Measurements from ENCODE around the gene CDR2.
"Not testable (repeated sequence)": the region's sequence is repeated elsewhere in the genome, so short reads cannot be mapped to it uniquely, and the experiment has no call there.

The CDR2 gene

GRCh38 chr16:22370038-22370820, 4.2 kb downstream of the CDR2 start:
- H3K27ac ChIP-seq: peak overlapping the region; percentile 71 to 79
- TF ChIP-seq, protein P1, sequence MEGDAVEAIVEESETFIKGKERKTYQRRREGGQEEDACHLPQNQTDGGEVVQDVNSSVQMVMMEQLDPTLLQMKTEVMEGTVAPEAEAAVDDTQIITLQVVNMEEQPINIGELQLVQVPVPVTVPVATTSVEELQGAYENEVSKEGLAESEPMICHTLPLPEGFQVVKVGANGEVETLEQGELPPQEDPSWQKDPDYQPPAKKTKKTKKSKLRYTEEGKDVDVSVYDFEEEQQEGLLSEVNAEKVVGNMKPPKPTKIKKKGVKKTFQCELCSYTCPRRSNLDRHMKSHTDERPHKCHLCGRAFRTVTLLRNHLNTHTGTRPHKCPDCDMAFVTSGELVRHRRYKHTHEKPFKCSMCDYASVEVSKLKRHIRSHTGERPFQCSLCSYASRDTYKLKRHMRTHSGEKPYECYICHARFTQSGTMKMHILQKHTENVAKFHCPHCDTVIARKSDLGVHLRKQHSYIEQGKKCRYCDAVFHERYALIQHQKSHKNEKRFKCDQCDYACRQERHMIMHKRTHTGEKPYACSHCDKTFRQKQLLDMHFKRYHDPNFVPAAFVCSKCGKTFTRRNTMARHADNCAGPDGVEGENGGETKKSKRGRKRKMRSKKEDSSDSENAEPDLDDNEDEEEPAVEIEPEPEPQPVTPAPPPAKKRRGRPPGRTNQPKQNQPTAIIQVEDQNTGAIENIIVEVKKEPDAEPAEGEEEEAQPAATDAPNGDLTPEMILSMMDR (IDR thresholded peaks at IDR 0.05): no peak

GRCh38 chr16:22369221-22369811, 5.1 kb downstream of the CDR2 start:
- DNase-seq (ENCODE audit: low spot score): no peak
- H3K4me3 ChIP-seq: no peak overlapping the region
- TF ChIP-seq, protein P1 (IDR thresholded peaks at IDR 0.05): no peak
- peak overlapping the region; percentile 65 to 71 for H3K27ac ChIP-seq

More at GRCh38 chr16:22370038-22370820, 4.2 kb downstream of the CDR2 start:
- peak overlapping the region; percentile 4 for H3K4me3 ChIP-seq
- DNase-seq (ENCODE audit: low spot score): no peak

- not testable (repeated sequence) for H3K4me3 ChIP-seq
Observed at GRCh38 chr16:22368200-22368826, 6.1 kb downstream of the CDR2 start.

GRCh38 chr16:22366889-22367288, 7.5 kb downstream of the CDR2 start:
- Histone ChIP-seq H3K4me3 (no peak overlapping the region), H3K27ac (no peak overlapping the region)
- DNase-seq (ENCODE audit: low spot score): no peak
- TF ChIP-seq, protein P1 (IDR thresholded peaks at IDR 0.05): no peak

More at GRCh38 chr16:22368200-22368826, 6.1 kb downstream of the CDR2 start:
- H3K27ac ChIP-seq: peak overlapping the region in 1 of 2 donors; percentile 19
- not testable (repeated sequence) for DNase-seq (ENCODE audit: low spot score)

DNA sequence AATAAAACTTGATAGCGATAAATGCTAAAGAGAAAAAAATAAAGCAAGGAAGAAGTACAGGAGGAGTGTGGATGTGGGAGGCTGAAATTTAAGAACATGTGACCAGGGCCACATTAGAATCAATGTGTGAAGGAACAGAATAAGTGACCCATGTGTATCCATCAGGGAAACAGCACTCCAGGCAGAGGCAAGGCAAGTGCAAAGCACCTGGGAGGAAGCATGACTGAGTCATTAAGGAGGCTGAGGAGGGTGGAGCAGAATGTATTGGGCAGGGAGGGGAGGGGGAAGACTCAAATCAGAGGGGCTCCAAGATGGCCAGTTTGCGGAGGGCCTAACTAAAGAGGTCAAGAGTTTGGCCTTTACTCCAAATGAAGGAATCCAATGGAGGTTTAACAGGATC, 8.0 kb downstream of the CDR2 start:
- TF ChIP-seq, protein P1 (IDR thresholded peaks at IDR 0.05): no peak
- H3K4me3 ChIP-seq: no peak overlapping the region
- no peak overlapping the region for H3K27ac ChIP-seq
- no peak for DNase-seq (ENCODE audit: low spot score)

DNA sequence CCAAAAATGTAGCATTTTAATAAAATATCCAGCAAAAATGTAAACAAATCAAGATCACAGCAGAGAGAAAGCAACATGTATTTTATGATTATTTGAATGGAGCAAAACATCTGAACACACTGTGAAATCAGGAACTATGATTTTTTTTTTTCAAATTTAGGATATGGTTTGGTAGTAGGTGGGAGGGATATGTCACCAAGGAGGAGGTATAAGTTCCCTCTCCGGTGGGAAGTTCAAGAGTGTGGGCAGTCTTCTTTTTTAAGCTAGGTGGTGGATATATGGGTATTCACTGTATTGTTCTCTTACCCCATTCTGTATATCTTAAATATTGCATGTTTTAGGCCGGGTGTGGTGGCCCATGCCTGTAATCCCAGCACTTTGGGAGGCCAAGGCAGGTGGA, 10.2 kb downstream of the CDR2 start:
- TF ChIP-seq, protein P1 (IDR thresholded peaks at IDR 0.05): no peak
- no peak overlapping the region for H3K27ac ChIP-seq
- no peak overlapping the region for H3K4me3 ChIP-seq
- no peak for DNase-seq (ENCODE audit: low spot score)

- TF ChIP-seq, protein P1 (IDR thresholded peaks at IDR 0.05): no peak
- no peak for DNase-seq (ENCODE audit: low spot score)
- H3K4me3 ChIP-seq: no peak overlapping the region
- no peak overlapping the region for H3K27ac ChIP-seq
Observed at GRCh38 chr16:22360963-22361659, 13.3 kb downstream of the CDR2 start.

Measured in coronary artery (tissue), 2 donors.